Eye (tissue), 1 donor: ENCODE results near the gene TSEN54.

Source experiments
- DNase-seq: peaks from one replicate; pipeline ENCODE4 v3.0.0-alpha.2; 2015

TSEN54 gene

DNA sequence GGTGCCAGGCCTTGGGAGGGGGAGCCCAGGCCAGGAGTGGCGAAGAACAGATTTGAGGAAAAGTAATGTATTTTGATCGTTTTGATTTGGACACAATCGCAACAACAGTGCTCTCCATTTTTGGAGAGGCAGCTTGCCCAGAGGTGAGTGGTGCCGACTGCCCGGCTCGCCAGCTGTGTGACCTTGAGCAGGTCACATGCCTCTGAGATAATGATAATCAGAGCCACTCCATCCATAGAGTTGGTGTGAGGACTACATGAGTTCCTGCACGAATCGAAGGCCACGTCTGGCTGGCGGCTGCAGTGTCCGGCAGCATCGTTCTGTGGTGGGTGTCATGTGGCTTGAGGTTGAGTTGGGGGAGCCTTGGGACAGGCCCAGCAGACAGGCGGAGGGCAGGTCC, 29.9 kb downstream of the TSEN54 start:
- no peak for DNase-seq

DNA sequence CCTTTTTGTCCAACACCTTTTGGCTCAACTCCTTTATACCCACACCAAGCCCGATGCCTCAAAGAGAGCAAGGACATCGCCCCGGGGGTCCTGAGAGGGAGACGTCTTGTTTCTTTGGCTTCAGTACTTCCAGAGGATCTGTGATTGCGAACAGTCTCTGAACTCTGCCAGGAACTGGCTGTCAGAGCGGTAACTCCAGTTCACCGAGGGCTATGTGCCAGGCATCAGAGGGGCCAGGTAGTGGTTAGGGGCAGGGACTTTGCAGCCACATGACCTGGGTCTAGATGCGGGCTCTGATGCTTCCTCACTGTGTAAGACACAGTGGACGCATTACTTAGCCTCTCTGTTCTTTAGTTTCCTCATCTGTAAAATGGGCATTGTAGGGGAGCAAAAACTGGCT, 30.8 kb downstream of the TSEN54 start:
- no peak for DNase-seq

DNA sequence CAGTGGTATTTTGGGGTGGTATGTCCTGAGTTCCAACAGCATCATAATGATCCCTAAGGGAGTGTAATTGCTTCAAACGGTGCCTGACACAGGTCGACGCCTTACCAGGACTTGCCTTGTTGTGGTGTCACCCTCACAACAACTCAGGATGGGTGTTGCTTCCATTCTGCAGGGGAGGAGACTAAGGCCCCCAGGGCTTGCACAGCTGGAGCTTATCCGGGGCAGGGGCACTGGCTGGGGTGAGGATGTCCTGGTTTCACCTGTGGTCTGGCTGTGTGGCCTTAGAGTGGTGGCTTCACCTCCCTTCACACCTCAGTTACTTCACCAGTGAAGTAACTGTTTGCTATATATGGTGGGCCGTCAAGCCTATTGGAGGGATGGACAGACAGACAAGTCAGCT, 32.5 kb downstream of the TSEN54 start:
- DNase-seq: no peak

DNA sequence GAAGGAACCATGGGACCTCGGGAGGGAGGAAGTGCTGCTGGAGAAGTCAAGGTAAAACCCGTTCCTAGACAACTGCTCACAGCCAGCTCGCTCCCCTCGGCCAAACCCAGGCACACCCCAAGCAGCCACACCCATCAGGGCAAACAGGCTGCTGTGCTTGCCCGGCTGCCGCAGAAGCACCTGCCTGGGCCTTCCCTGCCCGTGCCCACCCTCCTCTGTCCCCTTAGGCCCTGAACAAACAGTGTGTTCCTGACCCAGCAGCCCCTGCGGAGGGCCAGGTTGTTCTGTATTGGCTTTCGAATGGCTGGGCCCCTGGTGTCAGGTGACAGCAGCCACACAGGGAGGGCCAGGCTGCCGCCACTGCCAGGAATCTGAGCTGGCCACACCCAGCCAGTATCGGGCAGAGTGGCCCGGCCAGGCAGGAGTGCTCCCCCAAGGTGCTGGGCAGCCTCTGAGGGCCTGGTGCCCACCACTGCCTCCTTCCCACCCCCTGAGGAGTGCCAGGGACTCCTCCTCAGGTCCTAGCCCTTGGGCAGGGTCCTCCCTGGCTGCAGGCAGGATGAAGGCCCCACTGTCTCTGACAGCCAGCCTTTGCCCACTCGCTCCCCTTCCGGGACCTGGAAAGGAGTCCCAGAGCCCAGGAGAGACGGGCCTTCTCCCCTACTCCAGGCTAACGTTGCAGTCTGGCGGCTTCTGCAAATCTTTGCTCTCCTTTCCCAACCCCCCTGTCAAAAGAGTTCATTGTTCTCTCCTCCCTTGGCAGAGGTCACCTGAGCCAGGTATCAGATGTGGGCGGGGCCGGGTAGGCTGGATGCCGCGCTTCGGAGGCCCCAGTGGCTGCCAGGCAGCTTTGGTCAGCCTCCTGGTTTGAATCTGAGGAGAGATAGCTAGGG, 33.2 kb downstream of the TSEN54 start:
- DNase-seq: peak; percentile 9

DNA sequence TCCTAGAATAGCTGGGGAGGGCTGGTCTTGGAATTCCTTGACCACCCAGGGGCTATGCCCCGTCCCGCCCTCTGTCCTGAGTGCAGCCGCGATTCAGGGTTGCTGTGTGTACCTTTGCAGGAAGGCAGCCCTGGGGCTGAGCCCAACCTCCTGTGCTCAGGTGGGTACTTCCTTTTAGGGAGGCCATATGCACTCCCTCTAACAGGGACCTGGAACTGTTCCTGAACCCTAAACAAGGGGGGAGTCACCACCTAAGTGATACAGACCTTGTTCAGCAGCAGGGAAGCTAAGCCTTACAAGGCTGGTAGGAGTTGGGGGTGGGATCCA, 33.8 kb downstream of the TSEN54 start:
- DNase-seq: no peak

DNA sequence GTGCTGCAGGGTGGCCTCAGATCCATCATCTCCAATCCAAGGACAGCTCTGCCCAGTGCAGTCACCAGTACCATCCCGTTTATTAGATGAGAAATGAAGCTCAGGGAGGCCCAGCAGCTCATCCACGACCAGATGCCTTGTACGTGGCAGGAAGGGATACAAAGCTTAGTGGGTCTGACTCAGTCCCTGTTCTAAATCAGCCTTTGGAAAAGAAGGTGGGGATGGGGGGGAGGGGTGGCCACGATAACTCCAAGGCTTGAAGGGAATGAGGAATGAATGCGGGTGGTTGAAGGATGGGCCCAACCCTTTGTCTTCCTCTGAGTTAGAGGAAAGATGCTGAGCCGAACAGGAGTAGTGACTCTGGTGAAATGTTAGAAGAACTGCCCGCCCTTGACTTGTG, 34.9 kb downstream of the TSEN54 start:
- no peak for DNase-seq

DNA sequence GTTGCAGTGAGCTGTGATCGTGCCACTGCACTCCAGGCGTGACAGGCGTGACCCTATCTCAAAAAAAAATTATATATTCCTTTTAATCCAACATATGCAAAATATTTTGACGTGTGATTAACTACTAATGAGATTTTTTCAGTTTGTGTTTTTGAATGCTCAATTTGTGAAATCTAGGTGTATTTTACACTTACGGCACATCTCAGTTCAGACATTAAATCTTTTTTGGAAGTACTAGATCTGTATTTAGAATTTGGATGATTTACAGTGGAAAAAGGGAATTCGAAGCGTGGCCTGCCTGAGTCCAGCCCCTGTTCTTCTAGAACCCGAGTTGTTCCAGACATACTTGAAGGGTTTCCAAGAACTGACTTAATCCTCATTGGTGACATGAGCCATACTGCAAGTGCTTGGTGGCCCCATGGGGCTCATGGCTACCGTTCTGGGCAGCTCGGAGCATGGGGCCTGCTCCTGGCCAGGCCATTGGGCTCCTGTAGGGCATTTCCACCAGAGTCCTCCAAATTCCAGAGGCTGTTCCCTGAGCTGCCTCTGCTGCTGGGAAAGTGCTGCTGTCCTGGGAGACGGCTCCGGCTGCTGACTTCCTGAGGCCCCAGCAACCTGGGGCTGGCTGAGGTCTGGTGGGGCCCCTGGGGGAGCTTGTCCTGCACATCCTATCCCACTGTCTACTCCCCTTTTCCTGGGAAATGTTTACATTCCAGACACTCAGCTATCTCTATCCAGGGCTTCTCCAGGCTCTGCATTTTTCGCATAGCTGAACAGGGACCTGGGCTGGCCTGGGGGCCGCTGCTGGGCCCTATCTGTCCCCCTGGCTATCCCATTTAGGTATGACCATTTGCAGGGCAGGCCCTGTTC, 36.3 kb downstream of the TSEN54 start:
- peak; percentile 13 for DNase-seq

DNA sequence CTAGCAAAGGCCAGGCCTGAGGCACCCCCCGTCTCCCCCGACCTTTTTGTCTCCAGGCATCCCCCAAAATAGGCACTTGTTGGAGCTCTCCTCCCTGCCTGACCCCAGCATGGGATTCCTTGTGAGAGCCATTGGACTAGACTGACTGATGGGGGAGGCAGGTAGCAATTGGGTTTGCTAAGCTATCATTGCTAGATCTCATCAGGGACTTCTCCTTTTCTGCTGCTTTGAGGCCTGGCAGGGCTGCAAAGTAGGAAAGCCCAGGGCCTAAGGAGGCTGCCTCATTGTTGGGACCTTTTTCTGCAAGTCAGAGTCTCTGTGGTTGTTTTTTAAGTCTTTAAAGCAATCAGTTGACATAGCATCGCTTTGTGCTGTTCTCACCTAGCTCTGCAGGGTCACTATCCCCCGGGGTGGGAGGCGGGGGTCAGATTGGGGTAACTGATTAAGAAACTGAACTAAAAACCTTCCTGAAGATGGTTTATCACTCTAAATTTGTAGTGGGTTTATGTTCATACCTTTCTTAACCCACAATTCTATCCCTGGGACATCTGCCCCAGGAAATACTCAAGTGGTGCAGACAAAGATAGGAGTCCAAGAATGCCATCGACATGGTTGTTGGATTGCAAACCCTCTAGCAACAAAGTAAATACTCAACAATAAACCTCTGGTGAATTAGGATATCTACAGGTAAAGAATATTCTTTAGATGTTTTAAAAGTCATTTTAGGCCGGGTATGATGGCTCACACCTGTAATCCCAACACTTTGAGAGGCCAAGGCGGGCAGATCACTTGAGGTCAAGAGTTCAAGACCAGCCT, 37.2 kb downstream of the TSEN54 start:
- no peak for DNase-seq

DNA sequence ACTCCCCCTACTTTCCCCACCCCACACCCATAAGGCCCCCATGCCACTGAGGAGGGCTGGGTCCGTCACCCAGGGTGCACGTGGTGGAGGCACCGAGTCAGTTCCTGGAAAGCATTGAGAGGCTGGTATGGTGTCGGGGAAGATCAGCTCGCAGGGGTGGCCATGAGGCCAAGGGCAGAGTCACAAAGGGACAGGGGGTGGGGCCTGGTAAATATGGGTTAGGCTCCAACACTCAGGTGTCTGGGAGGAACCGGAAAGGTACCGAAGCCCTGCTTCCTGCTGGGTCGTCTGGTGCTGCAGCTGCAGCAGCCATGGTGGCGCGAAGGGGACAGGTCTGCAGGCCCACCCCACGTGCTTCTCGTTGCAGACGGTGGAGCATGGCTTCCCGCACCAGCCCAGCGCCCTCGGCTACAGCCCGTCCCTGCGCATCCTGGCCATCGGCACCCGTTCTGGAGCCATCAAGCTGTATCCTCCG, 39.4 kb downstream of the TSEN54 start:
- DNase-seq: no peak

DNA sequence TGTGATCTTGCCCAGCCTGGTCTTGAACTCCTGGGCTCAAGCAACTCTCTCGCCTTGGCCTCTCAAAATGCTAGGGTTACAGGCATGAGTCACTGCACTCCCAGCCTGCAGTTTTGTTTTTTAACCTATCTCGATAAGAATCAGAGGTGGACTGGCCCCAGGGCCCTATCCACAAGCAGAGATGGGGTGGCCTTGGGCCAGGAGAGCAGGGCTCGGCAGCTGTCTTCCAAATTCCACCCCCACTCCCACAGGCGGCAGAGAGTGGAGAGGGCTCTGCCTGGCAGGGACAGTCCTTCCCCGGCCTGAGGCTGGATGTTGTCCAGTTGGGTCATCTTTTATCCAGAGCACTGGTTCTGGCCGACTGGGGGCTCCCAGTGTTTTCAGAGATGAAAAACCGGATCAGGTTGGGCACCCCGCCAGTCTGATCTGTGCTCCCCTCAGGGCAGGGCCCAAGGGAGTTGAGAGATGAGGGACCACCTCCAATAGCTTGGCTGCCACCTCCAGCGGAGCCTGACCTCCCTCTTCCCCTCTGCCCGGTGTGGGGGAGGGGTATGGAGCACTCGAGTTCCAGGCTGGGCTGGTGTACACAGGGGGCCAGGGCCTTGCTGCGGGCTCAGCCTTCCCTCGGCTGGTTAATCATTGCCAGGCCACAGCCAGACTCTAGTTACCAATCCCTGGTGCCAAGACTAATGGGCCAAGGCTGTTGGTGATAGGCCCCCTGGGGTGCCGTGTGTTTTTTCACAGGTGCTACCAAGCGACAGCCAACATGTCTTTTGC, 40.9 kb downstream of the TSEN54 start:
- peak; percentile 20 for DNase-seq

DNA sequence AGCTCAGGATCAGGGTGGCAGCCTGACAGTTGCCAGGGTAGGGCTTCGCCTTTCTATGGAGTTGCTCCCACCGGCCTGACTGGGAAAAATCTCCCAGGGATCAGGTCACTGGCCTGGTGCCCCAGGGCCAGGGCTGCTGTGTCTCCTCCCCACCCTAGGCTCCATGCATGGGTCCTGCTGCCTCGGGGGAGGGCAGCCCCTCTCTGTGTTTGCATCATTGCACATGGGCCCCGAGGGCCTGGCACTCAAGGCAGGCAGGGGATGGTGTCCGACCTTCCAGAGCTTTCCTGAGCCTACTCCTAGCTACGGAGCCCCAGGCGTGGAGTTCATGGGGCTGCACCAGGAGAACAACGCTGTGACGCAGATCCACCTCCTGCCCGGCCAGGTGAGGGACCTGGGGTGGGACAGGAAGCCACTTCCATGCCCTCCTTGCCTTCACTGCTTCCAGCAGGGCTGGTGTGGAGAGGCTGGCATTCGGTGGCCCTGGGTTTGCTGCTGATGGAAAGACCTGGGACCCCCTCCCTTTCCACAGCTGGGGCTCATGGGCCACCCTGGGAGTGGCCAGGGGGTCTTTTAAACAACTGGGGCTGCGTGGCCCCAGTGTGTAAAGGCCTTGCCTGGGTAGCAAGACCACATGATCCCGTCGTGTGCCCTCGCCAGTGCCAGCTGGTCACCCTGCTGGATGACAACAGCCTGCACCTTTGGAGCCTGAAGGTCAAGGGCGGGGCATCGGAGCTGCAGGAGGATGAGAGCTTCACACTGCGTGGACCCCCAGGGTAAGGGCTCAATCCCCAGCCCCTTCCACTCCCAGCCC, 41.7 kb downstream of the TSEN54 start:
- DNase-seq: no peak

DNA sequence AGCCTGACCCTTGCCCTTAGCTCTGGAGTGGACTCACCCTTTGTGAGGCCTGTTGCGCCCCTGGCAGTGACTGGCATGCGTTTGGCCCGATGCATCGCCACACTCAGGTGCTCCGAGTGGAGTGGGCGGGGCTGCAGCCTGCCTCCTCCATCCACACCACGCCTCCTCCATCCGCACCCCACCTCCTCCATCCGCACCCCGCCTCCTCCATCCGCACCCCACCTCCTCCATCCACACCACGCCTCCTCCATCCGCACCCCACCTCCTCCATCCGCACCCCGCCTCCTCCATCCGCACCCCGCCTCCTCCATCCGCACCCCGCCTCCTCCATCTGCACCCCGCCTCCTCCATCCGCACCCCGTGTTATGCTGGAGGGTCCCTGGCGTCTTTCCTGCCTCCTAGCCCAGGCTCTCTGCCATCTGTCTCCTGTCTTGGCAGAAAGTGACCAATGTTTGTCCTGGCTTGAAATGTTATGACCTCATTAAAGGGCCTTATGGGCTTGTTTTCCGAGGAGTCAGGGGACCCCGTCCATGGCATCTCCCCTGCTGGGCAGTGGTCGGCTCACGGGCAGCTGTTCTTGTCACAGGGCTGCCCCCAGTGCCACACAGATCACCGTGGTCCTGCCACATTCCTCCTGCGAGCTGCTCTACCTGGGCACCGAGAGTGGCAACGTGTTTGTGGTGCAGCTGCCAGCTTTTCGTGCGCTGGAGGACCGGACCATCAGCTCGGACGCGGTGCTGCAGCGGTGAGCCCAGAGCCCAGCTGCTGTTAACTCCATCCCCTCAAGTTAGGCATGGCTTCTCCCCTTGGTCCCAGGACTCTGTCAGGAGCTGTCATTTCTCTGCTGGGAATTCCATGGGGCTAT, 42.6 kb downstream of the TSEN54 start:
- DNase-seq: no peak

DNA sequence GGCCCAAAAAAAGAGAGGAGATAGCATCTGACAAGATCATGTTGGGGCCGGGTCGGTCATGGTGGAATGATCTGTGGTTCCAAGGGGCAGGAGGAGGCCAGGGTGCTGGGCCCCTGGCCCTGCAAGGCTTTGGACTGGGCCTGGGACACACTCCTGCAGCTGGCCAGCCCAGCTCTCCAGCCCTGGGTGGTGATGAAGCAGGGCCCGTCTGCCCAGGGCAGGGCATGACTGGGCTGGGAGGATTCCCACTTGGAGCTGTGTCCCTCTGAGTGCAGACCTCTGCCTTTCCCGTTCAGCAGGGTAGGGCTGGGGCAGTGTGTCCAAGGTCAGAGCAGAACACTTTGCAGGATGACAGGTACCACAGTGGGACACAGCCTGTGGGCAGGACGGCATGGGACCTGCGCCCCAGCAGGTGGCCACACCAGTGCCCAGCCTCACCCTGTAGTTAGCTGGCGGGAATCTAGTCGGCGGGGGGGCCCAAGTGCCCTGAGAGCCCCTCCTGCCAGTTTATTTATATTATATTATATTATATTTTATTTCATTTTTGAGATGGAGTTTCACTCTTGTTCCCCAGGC, 43.7 kb downstream of the TSEN54 start:
- DNase-seq: no peak

DNA sequence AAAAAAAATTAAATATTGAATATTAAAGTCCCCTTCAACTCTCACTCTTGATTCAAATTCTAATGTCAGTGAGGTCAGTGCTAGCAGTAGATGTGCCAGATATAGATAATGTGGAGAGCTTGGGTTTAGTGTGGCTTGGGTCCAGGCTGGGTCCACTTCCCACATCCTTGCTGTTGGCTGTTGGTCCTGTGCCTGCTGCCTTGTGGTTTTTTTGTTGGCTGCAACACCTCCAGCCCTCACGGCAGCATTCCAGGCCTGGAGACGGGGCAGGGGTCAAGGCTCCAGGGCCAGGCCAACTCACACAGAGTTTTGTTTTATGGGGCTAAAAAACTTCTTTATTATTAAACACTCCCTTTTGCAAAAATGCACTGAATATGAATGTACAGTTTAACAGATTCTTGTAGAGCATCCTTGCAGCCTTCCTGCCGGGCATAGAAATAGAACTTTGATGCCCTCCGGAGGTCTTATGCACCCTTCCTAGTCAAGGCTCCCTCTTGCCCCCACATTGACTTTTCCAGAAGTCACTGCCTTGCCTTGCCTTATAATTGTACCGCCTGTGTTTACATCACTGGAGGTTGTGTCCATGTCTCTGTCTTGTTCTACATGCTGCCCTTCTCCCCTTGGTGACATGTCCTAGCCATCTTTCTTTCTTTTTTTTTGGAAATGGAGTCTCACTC, 45.7 kb downstream of the TSEN54 start:
- no peak for DNase-seq

DNA sequence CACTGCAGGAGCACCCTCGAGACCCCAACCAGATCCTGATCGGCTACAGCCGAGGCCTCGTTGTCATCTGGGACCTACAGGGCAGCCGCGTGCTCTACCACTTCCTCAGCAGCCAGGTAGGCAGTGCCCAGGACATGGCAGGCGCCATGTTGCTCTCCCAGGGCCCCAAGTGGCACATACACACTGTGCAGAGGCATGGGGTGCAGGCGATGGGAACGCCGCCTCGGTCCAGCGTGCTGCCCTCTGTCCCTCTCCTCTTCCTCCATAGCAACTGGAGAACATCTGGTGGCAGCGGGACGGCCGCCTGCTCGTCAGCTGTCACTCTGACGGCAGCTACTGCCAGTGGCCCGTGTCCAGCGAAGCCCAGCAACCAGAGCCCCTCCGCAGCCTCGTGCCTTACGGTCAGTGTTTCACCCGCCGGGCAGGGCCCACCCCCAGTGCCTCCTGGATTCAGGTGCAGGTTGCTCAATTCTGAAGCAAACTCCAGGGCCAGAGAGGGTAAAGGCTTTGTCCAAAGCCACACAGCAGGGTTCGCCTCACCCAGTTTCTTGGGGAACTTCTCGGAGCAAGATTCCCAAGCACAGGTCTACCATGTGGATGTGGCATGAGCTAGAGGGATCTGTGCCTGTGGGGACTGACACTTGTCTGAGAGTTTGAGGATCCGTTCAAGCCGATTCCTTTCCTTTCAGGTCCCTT, 46.9 kb downstream of the TSEN54 start:
- no peak for DNase-seq

DNA sequence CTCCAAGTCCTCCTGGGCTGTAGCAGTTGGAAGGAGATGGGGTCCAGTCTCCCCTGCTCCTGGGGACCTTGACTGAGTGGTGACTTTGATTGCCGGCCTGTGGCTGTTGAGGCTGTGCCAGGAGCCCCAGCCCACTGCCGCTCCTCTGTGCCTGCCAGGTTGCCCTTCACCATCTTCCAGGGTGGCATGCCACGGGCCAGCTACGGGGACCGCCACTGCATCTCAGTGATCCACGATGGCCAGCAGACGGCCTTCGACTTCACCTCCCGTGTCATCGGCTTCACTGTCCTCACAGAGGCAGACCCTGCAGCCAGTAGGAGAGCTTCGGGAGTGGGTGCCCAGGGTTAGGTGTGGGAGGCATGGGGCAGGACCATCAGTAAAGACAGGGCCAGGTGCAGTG, 47.9 kb downstream of the TSEN54 start:
- no peak for DNase-seq

DNA sequence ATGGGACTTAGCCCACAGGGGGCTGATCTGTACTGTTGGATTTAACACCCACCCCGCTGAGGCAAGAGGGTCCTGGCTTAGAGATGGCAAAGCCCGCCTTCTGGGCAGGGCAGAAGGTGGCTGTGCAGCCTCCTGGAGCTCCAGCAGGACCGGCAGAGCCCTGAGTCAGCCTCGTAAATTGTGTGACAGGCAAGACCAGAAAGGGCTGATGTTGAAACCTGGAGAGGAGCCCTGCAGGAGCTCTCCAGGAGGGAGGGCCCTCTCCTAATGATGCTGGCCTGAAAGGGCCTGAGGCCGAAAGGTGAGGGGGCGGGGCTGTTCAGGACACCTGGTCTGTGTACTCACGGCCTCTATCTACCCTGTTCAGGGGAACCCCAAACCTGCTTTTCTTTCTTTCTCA, 48.7 kb downstream of the TSEN54 start:
- DNase-seq: no peak

DNA sequence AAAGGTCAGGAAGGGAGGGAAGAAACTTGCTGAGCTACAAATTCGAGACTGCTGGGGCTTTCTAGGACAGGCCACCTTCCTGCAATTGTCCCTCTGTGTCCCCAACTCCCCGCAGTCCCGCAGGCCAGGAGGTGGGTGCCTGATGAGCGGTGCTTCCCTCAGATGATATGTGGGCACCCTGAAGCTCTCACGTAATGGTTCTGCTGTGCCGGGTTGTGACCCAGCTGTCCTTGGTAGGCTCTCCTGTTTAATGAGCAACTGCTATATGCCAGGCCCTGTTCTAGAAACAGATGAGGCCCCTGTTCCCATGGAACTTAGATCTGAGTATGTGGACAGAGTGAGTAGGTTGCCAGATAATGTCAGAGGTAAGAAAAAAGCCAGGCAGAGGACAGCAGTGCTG, 49.3 kb downstream of the TSEN54 start:
- DNase-seq: no peak

DNA sequence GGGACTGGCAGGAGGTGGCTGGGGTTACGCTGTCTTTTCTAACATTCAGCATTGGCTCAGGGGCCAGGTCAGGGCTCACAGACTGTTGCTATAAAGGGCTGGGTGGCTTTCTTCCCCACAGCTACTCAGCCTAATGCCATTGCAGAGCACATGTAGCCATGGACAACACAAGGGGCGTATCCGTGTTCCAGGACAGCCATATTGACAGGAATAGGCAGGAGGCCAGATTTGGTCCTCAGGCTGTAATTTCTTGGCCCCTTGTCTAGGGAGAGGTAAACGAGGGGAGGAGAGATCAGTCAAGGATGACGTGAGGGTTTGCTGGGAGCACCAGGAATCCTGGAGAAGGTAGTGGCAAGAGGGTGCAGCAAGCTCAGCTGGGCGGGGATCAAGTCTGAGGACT, 50.1 kb downstream of the TSEN54 start:
- DNase-seq: no peak
